ENCODE data around the gene GAL3ST1.

The GAL3ST1 gene

GRCh38 chr22:30566125-30566524 is 8.3 kb downstream of the GAL3ST1 start:
- no peaks in the 10 kb centered on the region for H4K20me1 ChIP-seq (ENCODE audit: insufficient read depth)
- H3K79me2 ChIP-seq (ENCODE audit: insufficient read depth, low read depth): no peaks in the 10 kb centered on the region
- no peaks in the 10 kb centered on the region for H3K4me1 ChIP-seq (ENCODE audit: low read depth, poor library complexity, severe bottlenecking)
- H3K36me3 ChIP-seq (ENCODE audit: insufficient read depth): no peaks in the 10 kb centered on the region
- H3K27me3 ChIP-seq (ENCODE audit: insufficient read depth, low read depth): peaks cover 10% of the 10 kb centered on the region; the same call in 1 of the 2 replicates
- no peak overlapping the region for H2AFZ ChIP-seq (ENCODE audit: low read depth)
- H3K4me3 ChIP-seq (IDR thresholded peaks at IDR 0.05; ENCODE audit: insufficient read depth, low read depth, low read length): no peak overlapping the region
- no peak overlapping the region for H3K4me2 ChIP-seq
- H3K9ac ChIP-seq: no peak overlapping the region
- TF ChIP-seq, protein P1, sequence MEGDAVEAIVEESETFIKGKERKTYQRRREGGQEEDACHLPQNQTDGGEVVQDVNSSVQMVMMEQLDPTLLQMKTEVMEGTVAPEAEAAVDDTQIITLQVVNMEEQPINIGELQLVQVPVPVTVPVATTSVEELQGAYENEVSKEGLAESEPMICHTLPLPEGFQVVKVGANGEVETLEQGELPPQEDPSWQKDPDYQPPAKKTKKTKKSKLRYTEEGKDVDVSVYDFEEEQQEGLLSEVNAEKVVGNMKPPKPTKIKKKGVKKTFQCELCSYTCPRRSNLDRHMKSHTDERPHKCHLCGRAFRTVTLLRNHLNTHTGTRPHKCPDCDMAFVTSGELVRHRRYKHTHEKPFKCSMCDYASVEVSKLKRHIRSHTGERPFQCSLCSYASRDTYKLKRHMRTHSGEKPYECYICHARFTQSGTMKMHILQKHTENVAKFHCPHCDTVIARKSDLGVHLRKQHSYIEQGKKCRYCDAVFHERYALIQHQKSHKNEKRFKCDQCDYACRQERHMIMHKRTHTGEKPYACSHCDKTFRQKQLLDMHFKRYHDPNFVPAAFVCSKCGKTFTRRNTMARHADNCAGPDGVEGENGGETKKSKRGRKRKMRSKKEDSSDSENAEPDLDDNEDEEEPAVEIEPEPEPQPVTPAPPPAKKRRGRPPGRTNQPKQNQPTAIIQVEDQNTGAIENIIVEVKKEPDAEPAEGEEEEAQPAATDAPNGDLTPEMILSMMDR (conservative IDR thresholded peaks at IDR 0.05; ENCODE audit: low read depth, low read length): no peak
- H3K27ac ChIP-seq: no peak overlapping the region

DNA sequence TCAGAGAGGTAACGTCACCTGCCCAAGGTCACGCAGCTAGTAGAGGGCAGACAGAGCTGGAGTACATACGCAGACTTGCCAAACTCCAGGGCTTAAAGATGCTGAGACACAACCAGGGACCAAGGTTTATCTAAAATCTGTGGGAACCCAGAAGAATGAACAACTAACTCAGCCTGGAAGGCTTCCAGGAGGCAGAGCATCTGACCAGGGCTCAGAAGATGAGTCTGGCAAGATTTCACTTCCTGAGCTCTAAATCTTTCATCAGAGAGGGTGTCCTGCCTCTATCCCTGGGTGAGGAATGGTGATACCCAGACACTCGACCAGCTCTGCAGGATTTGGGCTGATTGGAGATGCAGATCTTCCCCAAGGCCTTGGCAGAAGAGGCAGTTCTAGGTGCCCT is 9.1 kb downstream of the GAL3ST1 start:
- Histone ChIP-seq H3K4me2 (no peak overlapping the region), H3K27me3 (ENCODE audit: insufficient read depth, low read depth) (peaks cover 10% of the 10 kb centered on the region; the same call in 1 of the 2 replicates), H3K36me3 (ENCODE audit: insufficient read depth) (no peaks in the 10 kb centered on the region), H4K20me1 (ENCODE audit: insufficient read depth) (no peaks in the 10 kb centered on the region), H2AFZ (ENCODE audit: low read depth) (no peak overlapping the region), H3K4me3 (IDR thresholded peaks at IDR 0.05; ENCODE audit: insufficient read depth, low read depth, low read length) (no peak overlapping the region), H3K9ac (no peak overlapping the region), H3K79me2 (ENCODE audit: insufficient read depth, low read depth) (no peaks in the 10 kb centered on the region), H3K4me1 (ENCODE audit: low read depth, poor library complexity, severe bottlenecking) (no peaks in the 10 kb centered on the region), H3K27ac (no peak overlapping the region)
- TF ChIP-seq, protein P1 (conservative IDR thresholded peaks at IDR 0.05; ENCODE audit: low read depth, low read length): no peak

DNA sequence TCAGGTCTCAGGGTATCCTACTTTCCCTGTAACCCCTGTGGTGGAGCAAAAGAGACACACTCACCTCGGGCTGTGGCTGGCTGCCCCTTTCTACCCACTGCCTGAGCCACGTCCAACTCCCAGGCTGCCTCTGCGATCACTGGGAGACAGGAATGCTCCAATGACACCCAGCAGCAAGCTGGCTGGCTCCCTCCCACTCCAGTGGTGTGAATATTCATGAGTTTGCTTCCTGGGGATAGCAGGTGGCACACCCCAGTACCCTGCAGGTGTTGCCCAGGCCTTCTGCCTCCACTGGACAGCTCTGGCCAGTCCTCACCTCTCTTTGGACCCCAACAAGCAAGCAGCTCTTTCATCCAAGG is 9.7 kb downstream of the GAL3ST1 start:
- H3K4me2 ChIP-seq: no peak overlapping the region
- H3K36me3 ChIP-seq (ENCODE audit: insufficient read depth): no peaks in the 10 kb centered on the region
- H3K4me1 ChIP-seq (ENCODE audit: low read depth, poor library complexity, severe bottlenecking): no peaks in the 10 kb centered on the region
- peaks cover 4% of the 10 kb centered on the region; the same call in 1 of the 2 replicates for H3K27me3 ChIP-seq (ENCODE audit: insufficient read depth, low read depth)
- H2AFZ ChIP-seq (ENCODE audit: low read depth): no peak overlapping the region
- no peaks in the 10 kb centered on the region for H3K79me2 ChIP-seq (ENCODE audit: insufficient read depth, low read depth)
- no peak overlapping the region for H3K4me3 ChIP-seq (IDR thresholded peaks at IDR 0.05; ENCODE audit: insufficient read depth, low read depth, low read length)
- H3K27ac ChIP-seq: no peak overlapping the region
- TF ChIP-seq, protein P1 (conservative IDR thresholded peaks at IDR 0.05; ENCODE audit: low read depth, low read length): no peak
- no peaks in the 10 kb centered on the region for H4K20me1 ChIP-seq (ENCODE audit: insufficient read depth)
- H3K9ac ChIP-seq: no peak overlapping the region

GRCh38 chr22:30564045-30564760 is 10.3 kb downstream of the GAL3ST1 start:
- H4K20me1 ChIP-seq (ENCODE audit: insufficient read depth): no peaks in the 10 kb centered on the region
- no peak overlapping the region for H3K9ac ChIP-seq
- no peaks in the 10 kb centered on the region for H3K36me3 ChIP-seq (ENCODE audit: insufficient read depth)
- H3K4me3 ChIP-seq (IDR thresholded peaks at IDR 0.05; ENCODE audit: insufficient read depth, low read depth, low read length): no peak overlapping the region
- H3K4me2 ChIP-seq: no peak overlapping the region
- H3K27ac ChIP-seq: no peak overlapping the region
- H2AFZ ChIP-seq (ENCODE audit: low read depth): no peak overlapping the region
- peaks cover 4% of the 10 kb centered on the region; the same call in 1 of the 2 replicates for H3K27me3 ChIP-seq (ENCODE audit: insufficient read depth, low read depth)
- no peaks in the 10 kb centered on the region for H3K79me2 ChIP-seq (ENCODE audit: insufficient read depth, low read depth)
- TF ChIP-seq, protein P1 (conservative IDR thresholded peaks at IDR 0.05; ENCODE audit: low read depth, low read length): no peak
- no peaks in the 10 kb centered on the region for H3K4me1 ChIP-seq (ENCODE audit: low read depth, poor library complexity, severe bottlenecking)
